Skeletal muscle tissue (tissue), 4 donors: Measurements from ENCODE around the gene IGFLR1. TPM values are rescaled to one million over a fixed set of nuclear protein-coding genes. Genes with fewer than 3 reads are reported as not detected.

ENCODE experiments used
- H3K27ac ChIP-seq: one replicate; pipeline ENCODE4 v1.7.0; 2013; ENCODE audit warnings: mild to moderate bottlenecking, low read depth, low read length, inconsistent platforms
- H3K27me3 ChIP-seq, 3 donors: one replicate each; pipeline ENCODE4 v1.7.0; 2013; ENCODE audit warnings: low read length in 3 of 3; ENCODE audit not compliant: control insufficient read depth in 3 of 3, insufficient read depth in 3 of 3
- H3K36me3 ChIP-seq, 3 donors: one replicate each; pipeline ENCODE4 v1.7.0; 2013; ENCODE audit warnings: low read length in 3 of 3; ENCODE audit not compliant: control insufficient read depth in 3 of 3, insufficient read depth in 3 of 3
- H3K4me1 ChIP-seq, 3 donors: one replicate each; pipeline ENCODE4 v1.7.0; 2013; ENCODE audit warnings: low read length in 3 of 3, mild to moderate bottlenecking in 3 of 3; ENCODE audit not compliant: control insufficient read depth in 3 of 3, insufficient read depth in 3 of 3
- H3K4me3 ChIP-seq, 3 donors: one replicate each; pipeline ENCODE4 v1.7.0; 2013; ENCODE audit warnings: low read length in 3 of 3
- H3K9ac ChIP-seq, 3 donors: one replicate each; pipeline ENCODE4 v1.7.0; 2013; ENCODE audit warnings: low read length in 3 of 3, mild to moderate bottlenecking in 3 of 3, moderate library complexity in 2 of 3, low read depth in 1 of 3
- H3K9me3 ChIP-seq, 3 donors: one replicate each; pipeline ENCODE4 v1.7.0; 2013; ENCODE audit warnings: low read length in 3 of 3; ENCODE audit not compliant: control insufficient read depth in 3 of 3
- total RNA-seq: library from RNA; depleted of rRNA; stranded (reverse); fragments of >200 nt; gene quantifications from one replicate; pipeline ENCODE4 v1.2.3, GENCODE V29; 2014
- donor health status: Osteomylitis.

The IGFLR1 gene
- total RNA-seq, 1 donor from 2014 or later, result 3.1 TPM

GRCh38 chr19:35767288-35768081 lies 25.2 kb upstream of the IGFLR1 start:
- H3K9ac ChIP-seq, result no peak overlapping the region
- H3K36me3 ChIP-seq, result peaks cover 5 to 7% (median 5%) of the 10 kb centered on the region in 3 donors
- H3K4me3 ChIP-seq, result no peak overlapping the region
- no peaks in the 10 kb centered on the region for H3K4me1 ChIP-seq
- H3K27me3 ChIP-seq, result no peaks in the 10 kb centered on the region
- H3K27ac ChIP-seq, result no peak overlapping the region
- no peaks in the 10 kb centered on the region for H3K9me3 ChIP-seq

- Histone ChIP-seq H3K27ac (no peak overlapping the region), H3K27me3 (no peaks in the 10 kb centered on the region), H3K4me1 (no peaks in the 10 kb centered on the region), H3K9ac (no peak overlapping the region), H3K4me3 (no peak overlapping the region), H3K9me3 (no peaks in the 10 kb centered on the region), H3K36me3 (peaks cover 5 to 12% (median 10%) of the 10 kb centered on the region in 3 donors)
Measured at GRCh38 chr19:35766571-35767104, 24.4 kb upstream of the IGFLR1 start.

- Histone ChIP-seq H3K9ac (no peak overlapping the region), H3K4me1 (no peaks in the 10 kb centered on the region), H3K36me3 (peaks cover 9 to 16% (median 10%) of the 10 kb centered on the region in 3 donors), H3K27ac (no peak overlapping the region), H3K9me3 (no peaks in the 10 kb centered on the region), H3K4me3 (no peak overlapping the region), H3K27me3 (no peaks in the 10 kb centered on the region)
Measured at GRCh38 chr19:35764432-35765315, 22.4 kb upstream of the IGFLR1 start.

- peaks cover 9 to 16% (median 14%) of the 10 kb centered on the region in 3 donors for H3K36me3 ChIP-seq
Measured at GRCh38 chr19:35760711-35761349, 18.6 kb upstream of the IGFLR1 start.

GRCh38 chr19:35759697-35760096 lies 17.4 kb upstream of the IGFLR1 start:
- Histone ChIP-seq H3K27ac (no peak overlapping the region), H3K27me3 (no peaks in the 10 kb centered on the region), H3K36me3 (peaks cover 4 to 11% (median 10%) of the 10 kb centered on the region in 3 donors), H3K4me3 (no peak overlapping the region), H3K9ac (no peak overlapping the region), H3K9me3 (no peaks in the 10 kb centered on the region), H3K4me1 (peaks cover 24 to 36% (median 26%) of the 10 kb centered on the region in 3 donors)

More at GRCh38 chr19:35760711-35761349, 18.6 kb upstream of the IGFLR1 start:
- H3K9ac ChIP-seq, result no peak overlapping the region
- H3K4me1 ChIP-seq, result peaks cover 18 to 26% (median 19%) of the 10 kb centered on the region in 3 donors
- no peak overlapping the region for H3K27ac ChIP-seq
- H3K9me3 ChIP-seq, result no peaks in the 10 kb centered on the region
- no peaks in the 10 kb centered on the region for H3K27me3 ChIP-seq
- H3K4me3 ChIP-seq, result no peak overlapping the region

- Histone ChIP-seq H3K36me3 (peaks cover 17 to 20% (median 17%) of the 10 kb centered on the region in 3 donors), H3K4me1 (peaks cover 32 to 49% (median 35%) of the 10 kb centered on the region in 3 donors), H3K27me3 (no peaks in the 10 kb centered on the region), H3K9me3 (no peaks in the 10 kb centered on the region), H3K9ac (peak within 1 kb of the TSS; percentile 93 to 100 (median 95)), H3K4me3 (peak within 1 kb of the TSS; percentile 98 to 100 (median 100)), H3K27ac (peak within 1 kb of the TSS; percentile 99)
Measured at GRCh38 chr19:35757749-35758608, 15.7 kb upstream of the IGFLR1 start, which contains the start of gene PROSER3. PROSER3 (plus strand) TSS chr19:35758176; CDS start chr19:35758216, 40 bp downstream.

GRCh38 chr19:35757231-35757748 lies 15.0 kb upstream of the IGFLR1 start:
- H3K9me3 ChIP-seq, result no peaks in the 10 kb centered on the region
- peaks cover 32 to 49% (median 35%) of the 10 kb centered on the region in 3 donors for H3K4me1 ChIP-seq
- peak overlapping the region; percentile 89 to 100 (median 95) for H3K9ac ChIP-seq
- no peaks in the 10 kb centered on the region for H3K27me3 ChIP-seq
- H3K4me3 ChIP-seq, result peak overlapping the region; percentile 86 to 100 (median 98)
- H3K36me3 ChIP-seq, result peaks cover 21 to 26% (median 23%) of the 10 kb centered on the region in 3 donors
- peak overlapping the region; percentile 99 for H3K27ac ChIP-seq

GRCh38 chr19:35756377-35757230 lies 14.4 kb upstream of the IGFLR1 start, which contains the start of gene HSPB6:
HSPB6 (minus strand) TSS chr19:35757029; CDS start chr19:35757008, 21 bp downstream.
- Histone ChIP-seq H3K9ac (peak within 1 kb of the TSS; percentile 95 to 100 (median 95)), H3K4me1 (peaks cover 32 to 49% (median 39%) of the 10 kb centered on the region in 3 donors)

More at GRCh38 chr19:35756377-35757230, 14.4 kb upstream of the IGFLR1 start, which contains the start of gene HSPB6:
- Histone ChIP-seq H3K27ac (peak within 1 kb of the TSS; percentile 99), H3K9me3 (no peaks in the 10 kb centered on the region), H3K36me3 (peaks cover 16 to 26% (median 23%) of the 10 kb centered on the region in 3 donors), H3K27me3 (no peaks in the 10 kb centered on the region), H3K4me3 (peak within 1 kb of the TSS; percentile 86 to 100 (median 98))
